ENCODE results near the gene ADAMTS6.

DNA sequence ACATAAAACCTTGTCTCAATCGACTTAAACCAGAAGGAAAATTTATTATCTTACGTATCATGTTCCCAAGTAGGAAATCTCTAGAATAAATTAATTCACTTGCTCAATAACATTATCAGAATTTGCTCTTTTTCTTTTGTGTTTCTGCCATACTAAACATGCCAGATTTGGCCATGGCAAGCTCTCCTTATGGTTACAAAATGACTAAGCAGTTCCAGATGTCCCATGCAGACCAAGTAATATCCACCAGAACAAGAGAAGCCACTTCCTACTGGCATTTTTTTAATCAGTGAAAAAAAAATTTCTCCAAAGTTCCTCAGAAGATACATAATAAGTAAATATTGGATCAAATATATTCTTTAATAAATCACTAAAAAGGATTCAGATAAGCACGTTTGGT lies 25.2 kb upstream of the ADAMTS6 start:
- no peak for TF ChIP-seq POLR2A (IDR thresholded peaks at IDR 0.05)
- TF ChIP-seq POLR2AphosphoS5 (IDR thresholded peaks at IDR 0.05) = no peak

Data from upper lobe of left lung (tissue), 4 donors.